HG03095 (cell line): ENCODE data around the gene ASXL1.
"Not testable (repeated sequence)": the region's sequence is repeated elsewhere in the genome, so short reads cannot be mapped to it uniquely, and the experiment has no call there.

Source experiments
- ATAC-seq: cut with Tn5 transposase; IDR thresholded peaks from one replicate; pipeline ENCODE4 v1.9.1; 2021; ENCODE audit warnings: moderate library complexity; ENCODE audit not compliant: unreplicated experiment

ASXL1 gene

DNA sequence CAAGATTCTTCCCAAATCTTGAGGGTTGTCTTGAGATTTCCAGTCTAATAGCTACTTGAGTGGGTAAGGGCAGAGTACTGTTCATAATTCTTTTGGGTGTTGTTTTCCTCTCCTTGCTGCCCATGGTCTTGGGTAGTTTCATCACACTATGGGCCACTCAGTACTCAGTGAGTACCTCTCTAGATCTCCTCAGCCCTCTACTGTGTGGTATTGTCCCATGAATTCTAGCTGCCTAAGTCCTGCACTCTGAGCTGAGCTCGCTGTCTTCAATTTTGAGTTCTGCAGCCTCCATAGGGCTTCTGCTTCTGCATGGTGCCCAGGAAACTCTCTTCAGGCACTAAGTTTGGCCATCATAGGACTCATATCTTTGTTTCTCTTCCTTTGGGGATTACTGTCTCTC is 42.3 kb downstream of the ASXL1 start:
- ATAC-seq: no peak

DNA sequence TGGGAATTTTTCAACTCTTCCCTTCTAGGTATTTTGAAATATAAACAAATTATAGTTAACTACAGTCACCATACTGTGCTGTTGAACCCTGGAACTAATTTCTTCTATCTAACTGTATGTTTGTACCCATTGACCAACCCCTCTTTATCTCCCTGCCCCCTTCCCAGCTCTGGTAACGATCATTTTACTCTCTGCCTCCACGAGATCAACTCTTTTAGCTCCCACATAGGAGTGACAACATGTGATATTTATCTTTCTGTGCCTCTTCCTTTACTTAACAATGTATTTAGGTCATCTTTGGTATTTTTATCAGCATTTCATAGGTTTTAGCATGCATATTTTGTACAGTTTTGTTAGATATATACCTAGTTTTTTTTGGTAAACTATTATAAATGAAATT is 45.9 kb downstream of the ASXL1 start:
- no peak for ATAC-seq

DNA sequence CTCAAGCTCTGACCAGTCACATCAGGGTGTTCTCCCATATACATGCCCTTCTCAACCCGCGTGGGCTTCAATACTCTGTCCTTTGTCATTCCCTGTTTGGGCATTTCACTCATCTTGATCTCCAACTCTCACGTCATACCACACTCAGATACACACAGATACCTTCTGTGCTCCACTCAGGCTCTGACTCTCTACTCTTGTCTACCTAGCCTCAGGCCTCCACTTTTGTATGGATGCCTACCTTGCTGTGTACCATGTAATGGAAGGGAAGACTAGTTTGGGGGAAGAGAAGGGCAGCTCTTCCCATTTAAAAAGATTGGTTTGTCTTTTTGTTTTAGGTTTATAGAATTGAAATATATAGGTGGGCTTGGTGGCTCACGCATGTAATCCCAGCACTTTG is 48.6 kb downstream of the ASXL1 start:
- no peak for ATAC-seq

DNA sequence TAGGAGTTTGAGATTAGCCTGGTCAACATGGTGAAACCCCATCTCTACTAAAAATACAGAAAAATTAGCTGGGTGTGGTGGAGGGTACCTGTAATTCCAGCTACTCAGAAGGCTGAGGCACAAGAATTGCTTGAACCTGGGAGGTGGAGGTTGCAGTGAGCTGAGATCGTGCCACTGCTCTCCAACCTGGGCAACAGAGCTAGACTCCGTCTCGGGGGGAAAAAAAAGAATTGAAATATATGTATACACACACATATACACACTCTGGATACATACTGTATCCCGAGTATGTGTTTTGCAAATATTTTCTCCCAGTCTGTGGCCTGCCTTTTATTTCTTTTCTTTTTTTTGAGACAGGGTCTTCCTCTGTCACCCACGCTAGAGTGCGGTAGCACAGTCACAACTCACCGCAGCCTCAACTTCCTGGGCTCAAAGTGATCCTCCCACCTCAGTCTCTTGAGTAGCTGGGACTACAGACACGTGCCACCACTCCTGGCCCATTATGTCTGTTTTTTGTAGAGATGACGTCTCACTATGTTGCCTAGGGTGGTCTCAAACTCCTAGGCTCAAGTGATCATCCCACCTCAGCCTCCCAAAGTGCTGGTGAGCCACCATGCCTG is 49.1 kb downstream of the ASXL1 start:
- not testable (repeated sequence) for ATAC-seq

DNA sequence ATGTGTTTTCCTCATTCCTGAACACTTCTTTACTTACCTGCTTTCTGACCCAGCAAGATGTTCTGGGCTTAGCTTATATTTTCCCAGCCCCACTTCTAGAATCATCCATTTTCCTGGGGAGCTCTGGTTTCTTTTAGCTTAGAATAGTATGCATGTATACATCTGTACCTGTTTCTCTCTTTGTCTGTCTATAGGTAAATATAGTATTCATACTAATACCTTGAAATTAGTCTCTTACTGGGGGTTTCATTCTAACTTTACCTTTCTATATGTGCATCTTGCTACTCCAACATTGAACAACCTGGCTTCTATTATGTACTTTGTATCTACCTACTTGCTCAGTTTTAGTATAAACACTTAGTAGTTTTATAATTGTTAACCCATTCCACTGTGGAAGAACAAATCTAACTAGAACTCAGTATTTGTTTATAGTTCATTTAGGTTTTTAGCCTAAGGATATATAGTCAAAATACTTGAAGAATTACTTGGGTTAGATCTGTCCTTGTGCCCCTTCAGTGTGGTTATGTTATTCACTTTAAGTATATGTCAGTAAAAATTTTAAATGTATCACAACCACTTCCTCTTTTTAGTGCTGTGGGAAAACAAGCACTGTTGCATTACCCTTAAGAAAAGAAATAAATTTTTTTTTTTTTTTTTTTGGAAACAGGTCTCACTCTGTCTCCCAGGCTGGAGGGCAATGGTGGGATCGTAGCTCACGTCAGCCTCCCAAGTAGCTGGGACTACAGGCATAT is 54.0 kb downstream of the ASXL1 start:
- ATAC-seq: no peak

DNA sequence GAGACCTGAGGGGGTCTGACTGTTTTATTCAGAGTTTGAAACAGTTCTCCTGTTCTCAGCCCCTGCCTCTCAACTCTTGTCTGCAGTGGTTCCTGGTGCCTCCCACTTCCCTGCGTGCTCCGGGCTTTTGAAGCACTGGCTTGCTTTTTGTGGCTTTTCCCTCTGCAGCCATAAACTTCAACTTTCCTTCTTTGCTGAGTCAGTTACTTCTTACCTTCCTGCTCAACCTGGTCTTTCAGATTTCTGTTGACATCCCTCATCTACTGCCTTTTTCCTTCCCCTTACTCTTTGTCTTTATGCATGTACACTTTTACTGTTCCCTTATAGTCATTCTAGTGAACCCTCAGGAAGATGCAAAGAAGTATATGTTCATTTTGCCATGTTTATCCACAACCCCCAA is 57.4 kb downstream of the ASXL1 start:
- ATAC-seq: no peak

DNA sequence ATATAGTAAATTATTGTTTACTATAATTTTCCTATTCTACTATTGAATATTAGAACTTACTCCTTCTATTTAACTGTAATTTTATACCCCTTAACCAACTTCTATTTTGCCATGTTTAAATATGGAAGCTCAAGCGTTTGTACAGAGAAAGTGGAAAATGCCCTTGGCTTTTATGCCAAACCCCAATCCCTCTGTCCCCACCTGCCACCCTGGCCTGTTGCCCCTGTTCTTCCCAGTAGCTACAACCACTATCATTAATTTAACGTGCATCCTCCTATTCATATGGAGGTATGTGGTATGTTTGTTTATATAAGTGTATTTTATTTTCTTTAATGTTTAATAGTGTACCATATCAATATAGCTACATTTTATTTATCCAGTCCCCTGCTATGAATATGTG is 58.1 kb downstream of the ASXL1 start:
- no peak for ATAC-seq

DNA sequence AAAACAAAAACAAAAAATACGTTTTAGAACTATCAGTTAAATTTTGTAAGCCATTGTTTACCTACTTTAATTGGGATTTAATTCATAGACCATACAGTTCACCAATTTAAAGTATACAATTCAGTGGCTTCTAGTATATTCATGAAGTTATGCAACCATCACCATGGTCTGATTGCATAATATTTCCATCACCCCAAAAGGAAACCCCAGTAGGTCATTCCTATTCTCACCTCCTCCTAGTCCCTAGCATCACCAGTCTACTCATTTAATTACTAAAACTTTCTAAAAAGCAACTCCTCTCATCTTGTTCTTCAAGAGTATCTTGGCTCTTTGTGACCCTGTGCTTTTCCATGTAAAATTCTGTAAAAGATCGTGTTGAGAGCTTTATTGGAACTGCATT is 60.2 kb downstream of the ASXL1 start:
- no peak for ATAC-seq

DNA sequence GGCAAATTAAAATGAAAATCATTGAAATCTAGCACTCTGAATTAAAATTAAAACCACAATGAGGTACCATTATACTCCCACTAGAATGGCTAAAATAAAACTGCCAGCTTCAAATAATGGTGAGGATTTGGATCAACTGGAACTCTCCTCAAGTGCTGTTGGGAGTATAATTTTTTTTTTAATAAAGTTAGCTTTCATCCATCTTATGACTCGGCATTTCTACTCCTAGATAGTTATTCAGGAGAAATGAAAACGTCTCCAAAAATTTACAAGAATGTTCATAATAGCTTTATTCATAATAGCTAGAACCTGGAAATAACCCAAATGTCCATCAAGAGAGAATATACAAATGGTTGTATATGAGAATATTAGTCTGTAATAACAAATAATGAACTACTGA is 63.2 kb downstream of the ASXL1 start:
- no peak for ATAC-seq

DNA sequence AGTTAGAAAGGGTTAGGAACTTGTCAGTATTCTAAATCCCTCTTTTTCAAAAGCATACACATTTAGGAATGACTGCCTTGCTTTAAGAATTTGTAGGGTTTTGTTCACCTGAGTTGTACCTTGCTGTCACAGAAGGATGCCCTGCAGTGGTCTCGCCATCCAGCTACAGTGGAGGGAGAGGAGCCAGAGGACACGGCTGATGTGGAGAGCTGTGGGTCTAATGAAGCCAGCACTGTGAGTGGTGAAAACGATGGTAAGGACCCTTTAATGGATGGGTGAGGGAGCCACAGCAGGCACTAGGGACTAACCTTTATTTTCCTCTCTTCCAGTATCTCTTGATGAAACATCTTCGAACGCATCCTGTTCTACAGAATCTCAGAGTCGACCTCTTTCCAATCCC is 69.9 kb downstream of the ASXL1 start:
- ATAC-seq: no peak

DNA sequence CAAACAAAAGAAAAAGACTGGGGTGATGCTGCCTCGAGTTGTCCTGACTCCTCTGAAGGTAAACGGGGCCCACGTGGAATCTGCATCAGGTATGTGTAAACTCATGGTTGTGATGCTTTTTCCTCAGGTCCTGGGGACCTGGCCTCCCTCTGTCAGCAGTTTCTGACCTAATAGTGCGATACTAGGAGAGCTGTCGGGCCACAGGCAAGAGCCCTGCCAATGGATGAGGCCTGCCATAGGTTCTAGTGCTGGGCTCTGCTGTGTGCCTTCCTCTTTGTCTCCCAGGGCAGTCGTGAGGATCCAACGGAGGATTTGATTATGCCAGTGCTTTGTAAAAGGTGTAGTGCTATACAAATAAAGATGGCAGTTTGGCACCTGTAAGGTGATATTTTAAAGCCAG is 71.2 kb downstream of the ASXL1 start:
- ATAC-seq: no peak

DNA sequence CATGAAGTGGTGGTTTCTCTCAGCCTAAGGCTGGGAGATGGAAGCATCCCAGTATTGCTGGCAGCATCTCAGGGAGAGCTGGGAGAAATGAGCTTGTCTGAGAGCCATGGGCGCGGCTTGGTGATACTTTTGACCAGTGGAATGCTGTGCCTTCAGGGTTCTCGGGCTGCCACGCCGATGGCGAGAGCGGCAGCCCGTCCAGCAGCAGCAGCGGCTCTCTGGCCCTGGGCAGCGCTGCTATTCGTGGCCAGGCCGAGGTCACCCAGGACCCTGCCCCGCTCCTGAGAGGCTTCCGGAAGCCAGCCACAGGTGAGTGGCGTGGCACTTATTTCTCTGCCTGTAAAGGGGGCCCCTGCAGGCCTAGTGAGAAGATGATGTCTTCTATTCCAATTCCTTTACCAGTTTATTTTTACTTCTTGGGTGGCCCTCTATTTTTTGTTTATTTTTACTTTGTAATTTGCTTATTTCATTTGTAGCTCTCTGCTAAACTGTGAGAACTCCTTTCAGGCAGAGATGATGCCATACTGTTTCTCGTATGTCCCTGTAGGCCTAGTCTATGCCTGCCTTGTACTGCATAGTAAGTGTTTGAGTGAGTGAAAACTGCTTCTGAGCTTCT is 71.7 kb downstream of the ASXL1 start:
- ATAC-seq: no peak

DNA sequence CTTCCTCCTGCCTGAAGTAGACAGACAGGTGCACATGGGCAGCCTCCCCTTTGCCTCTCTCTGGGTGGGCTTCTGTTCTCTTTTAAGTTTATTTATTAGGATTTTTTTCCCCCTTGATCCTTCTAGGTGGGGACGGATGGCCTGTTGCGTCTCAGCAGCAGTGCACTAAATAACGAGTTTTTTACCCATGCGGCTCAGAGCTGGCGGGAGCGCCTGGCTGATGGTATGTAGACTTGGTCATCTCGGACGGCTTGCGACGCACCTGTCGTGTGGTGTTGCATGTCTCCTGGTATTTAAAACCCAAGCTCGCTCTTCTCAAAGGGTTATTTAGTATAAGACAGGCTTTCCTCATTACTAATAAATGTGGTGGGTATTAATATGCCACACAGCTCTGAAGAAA is 73.3 kb downstream of the ASXL1 start:
- no peak for ATAC-seq

DNA sequence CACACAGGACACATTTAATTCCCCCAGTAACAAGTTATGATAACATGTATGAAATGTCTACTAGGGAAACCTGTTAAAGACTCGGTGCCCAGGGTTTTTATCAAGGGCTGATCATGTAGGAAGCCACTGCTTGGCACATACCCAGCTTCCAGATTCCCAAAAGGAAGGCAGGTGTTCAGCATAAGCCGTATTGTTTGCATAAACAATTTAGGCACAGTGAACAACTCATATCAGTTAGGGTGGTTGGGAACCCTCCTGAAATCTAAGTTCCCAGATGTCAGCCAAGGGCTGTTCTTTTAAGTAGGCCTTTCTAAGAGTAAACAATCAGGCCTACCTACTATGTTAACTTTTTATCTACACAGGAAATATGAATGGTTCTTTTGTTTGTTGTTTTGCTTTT is 74.1 kb downstream of the ASXL1 start:
- no peak for ATAC-seq

DNA sequence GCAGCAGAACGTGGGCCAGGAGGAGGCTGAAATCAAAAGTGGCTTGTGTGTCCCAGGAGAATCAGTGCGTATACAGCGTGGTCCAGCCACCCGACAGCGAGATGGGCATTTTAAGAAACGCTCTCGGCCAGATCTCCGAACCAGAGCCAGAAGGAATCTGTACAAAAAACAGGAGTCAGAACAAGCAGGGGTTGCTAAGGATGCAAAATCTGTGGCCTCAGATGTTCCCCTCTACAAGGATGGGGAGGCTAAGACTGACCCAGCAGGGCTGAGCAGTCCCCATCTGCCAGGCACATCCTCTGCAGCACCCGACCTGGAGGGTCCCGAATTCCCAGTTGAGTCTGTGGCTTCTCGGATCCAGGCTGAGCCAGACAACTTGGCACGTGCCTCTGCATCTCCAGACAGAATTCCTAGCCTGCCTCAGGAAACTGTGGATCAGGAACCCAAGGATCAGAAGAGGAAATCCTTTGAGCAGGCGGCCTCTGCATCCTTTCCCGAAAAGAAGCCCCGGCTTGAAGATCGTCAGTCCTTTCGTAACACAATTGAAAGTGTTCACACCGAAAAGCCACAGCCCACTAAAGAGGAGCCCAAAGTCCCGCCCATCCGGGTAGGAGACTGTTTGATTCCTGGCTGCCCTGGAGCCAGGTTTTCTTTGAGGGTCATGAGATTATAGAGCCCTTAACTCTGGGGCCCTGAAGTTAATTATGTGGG is 75.3 kb downstream of the ASXL1 start:
- ATAC-seq: no peak

DNA sequence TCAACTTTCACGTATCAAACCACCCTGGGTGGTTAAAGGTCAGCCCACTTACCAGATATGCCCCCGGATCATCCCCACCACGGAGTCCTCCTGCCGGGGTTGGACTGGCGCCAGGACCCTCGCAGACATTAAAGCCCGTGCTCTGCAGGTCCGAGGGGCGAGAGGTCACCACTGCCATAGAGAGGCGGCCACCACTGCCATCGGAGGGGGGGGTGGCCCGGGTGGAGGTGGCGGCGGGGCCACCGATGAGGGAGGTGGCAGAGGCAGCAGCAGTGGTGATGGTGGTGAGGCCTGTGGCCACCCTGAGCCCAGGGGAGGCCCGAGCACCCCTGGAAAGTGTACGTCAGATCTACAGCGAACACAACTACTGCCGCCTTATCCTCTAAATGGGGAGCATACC is 76.3 kb downstream of the ASXL1 start:
- ATAC-seq: no peak

DNA sequence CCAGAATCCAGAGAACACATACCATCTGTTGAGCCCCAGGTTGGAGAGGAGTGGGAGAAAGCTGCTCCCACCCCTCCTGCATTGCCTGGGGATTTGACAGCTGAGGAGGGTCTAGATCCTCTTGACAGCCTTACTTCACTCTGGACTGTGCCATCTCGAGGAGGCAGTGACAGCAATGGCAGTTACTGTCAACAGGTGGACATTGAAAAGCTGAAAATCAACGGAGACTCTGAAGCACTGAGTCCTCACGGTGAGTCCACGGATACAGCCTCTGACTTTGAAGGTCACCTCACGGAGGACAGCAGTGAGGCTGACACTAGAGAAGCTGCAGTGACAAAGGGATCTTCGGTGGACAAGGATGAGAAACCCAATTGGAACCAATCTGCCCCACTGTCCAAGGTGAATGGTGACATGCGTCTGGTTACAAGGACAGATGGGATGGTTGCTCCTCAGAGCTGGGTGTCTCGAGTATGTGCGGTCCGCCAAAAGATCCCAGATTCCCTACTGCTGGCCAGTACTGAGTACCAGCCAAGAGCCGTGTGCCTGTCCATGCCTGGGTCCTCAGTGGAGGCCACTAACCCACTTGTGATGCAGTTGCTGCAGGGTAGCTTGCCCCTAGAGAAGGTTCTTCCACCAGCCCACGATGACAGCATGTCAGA is 77.4 kb downstream of the ASXL1 start:
- ATAC-seq: no peak

DNA sequence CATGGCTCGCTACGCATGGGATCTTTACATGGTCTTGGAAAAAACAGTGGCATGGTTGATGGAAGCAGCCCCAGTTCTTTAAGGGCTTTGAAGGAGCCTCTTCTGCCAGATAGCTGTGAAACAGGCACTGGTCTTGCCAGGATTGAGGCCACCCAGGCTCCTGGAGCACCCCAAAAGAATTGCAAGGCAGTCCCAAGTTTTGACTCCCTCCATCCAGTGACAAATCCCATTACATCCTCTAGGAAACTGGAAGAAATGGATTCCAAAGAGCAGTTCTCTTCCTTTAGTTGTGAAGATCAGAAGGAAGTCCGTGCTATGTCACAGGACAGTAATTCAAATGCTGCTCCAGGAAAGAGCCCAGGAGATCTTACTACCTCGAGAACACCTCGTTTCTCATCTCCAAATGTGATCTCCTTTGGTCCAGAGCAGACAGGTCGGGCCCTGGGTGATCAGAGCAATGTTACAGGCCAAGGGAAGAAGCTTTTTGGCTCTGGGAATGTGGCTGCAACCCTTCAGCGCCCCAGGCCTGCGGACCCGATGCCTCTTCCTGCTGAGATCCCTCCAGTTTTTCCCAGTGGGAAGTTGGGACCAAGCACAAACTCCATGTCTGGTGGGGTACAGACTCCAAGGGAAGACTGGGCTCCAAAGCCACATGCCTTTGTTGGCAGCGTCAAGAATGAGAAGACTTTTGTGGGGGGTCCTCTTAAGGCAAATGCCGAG is 78.2 kb downstream of the ASXL1 start:
- no peak for ATAC-seq

DNA sequence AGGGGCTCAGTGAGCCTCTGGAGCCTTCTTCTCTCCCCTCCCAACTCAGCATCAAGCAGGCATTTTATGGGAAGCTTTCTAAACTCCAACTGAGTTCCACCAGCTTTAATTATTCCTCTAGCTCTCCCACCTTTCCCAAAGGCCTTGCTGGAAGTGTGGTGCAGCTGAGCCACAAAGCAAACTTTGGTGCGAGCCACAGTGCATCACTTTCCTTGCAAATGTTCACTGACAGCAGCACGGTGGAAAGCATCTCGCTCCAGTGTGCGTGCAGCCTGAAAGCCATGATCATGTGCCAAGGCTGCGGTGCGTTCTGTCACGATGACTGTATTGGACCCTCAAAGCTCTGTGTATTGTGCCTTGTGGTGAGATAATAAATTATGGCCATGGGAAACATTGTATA is 78.8 kb downstream of the ASXL1 start:
- no peak for ATAC-seq

DNA sequence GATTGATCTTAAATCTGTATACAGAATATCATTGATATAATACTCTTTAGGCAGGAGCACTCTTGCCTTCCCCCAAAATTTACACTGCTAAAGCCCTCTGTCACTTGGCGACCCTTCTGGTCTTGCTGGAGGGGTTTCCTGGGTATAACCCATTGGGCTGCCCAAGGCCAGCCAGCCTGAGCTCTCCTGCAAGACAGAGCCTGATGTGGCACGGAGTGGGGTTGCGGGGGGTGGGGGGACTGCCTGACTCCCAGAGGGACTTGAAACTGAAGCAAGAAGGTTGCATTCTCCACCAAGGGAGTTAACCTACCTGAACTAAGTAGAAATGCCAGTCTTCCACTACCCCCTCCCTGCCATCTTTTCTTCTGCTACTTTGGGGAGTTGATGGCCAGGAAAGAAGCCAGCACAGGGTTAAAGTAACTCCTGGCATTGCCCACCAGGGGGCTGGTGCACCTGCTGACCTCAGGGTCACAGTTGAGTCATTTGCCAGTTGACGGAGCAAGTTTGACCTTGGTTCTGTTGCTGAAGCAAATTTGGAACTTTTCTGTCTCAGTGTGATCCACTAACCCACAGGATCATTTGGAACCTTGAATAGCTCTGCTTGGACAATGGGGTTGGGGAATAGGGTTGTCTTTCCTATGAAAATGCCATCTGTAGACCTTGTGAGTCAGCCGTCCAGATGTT is 79.4 kb downstream of the ASXL1 start:
- ATAC-seq: no peak
